Neuronal stem cell (in vitro differentiated cells): ENCODE results near the gene MAP4.

Experiments used
- DNase-seq: peaks from one replicate; pipeline ENCODE4 v3.0.0-alpha.2; 2013; ENCODE audit warnings: low spot score
- H2AFZ ChIP-seq: one replicate; pipeline ENCODE4 v1.6.1; 2013; ENCODE audit warnings: mild to moderate bottlenecking, low read length, inconsistent platforms
- H2AK5ac ChIP-seq: 2 replicates; pipeline ENCODE4 v1.6.1; 2013; ENCODE audit warnings: low read depth, mild to moderate bottlenecking, inconsistent platforms, low read length, moderate library complexity, mixed read lengths
- H2BK120ac ChIP-seq: 2 replicates; pipeline ENCODE4 v1.6.1; 2013; ENCODE audit warnings: low read depth, mild to moderate bottlenecking, inconsistent platforms, low read length, moderate library complexity, mixed read lengths
- H2BK12ac ChIP-seq: one replicate; pipeline ENCODE4 v1.6.1; 2013; ENCODE audit warnings: low read length, inconsistent platforms
- H2BK15ac ChIP-seq: 2 replicates; pipeline ENCODE4 v1.6.1; 2013; ENCODE audit warnings: mild to moderate bottlenecking, low read length, inconsistent platforms, mixed read lengths
- H2BK5ac ChIP-seq: one replicate; pipeline ENCODE4 v1.6.1; 2013; ENCODE audit warnings: inconsistent platforms, mild to moderate bottlenecking, low read length, moderate library complexity
- H3K14ac ChIP-seq: one replicate; pipeline ENCODE4 v1.6.1; 2013; ENCODE audit warnings: low read length, inconsistent platforms
- H3K18ac ChIP-seq: 2 replicates; pipeline ENCODE4 v1.6.1; 2013; ENCODE audit warnings: low read length, inconsistent platforms
- H3K23ac ChIP-seq: 2 replicates; pipeline ENCODE4 v1.6.1; 2013; ENCODE audit warnings: low read depth, mild to moderate bottlenecking, mixed read lengths, low read length, inconsistent platforms; ENCODE audit not compliant: poor library complexity
- H3K27ac ChIP-seq: replicated peaks from 3 replicates; pipeline ENCODE4 v1.5.1; 2013; ENCODE audit warnings: low read length, inconsistent platforms
- H3K27me3 ChIP-seq, 3 experiments: 2 replicates each; pipeline ENCODE4 v1.6.1; 2013; ENCODE audit warnings: low read length in 3 of 3, mild to moderate bottlenecking in 2 of 3, inconsistent platforms in 1 of 3, low read depth in 1 of 3, mixed read lengths in 1 of 3, moderate library complexity in 1 of 3; ENCODE audit not compliant: control insufficient read depth in 3 of 3, insufficient read depth in 3 of 3
- H3K36me3 ChIP-seq, 2 donors: replicated peaks in 1 of 2; 2 replicates each; pipeline ENCODE4 v1.6.1; 2013; ENCODE audit warnings: low read length in 2 of 2; ENCODE audit not compliant: control insufficient read depth in 2 of 2, insufficient read depth in 2 of 2
- H3K4ac ChIP-seq: 2 replicates; pipeline ENCODE4 v1.6.1; 2013; ENCODE audit warnings: inconsistent platforms, mild to moderate bottlenecking, low read length, moderate library complexity
- H3K4me1 ChIP-seq, 2 donors: 1 replicate in 1 of 2; 2 replicates in 1 of 2; pipeline ENCODE4 v1.6.1; 2013; ENCODE audit warnings: low read length in 2 of 2, low read depth in 1 of 2; ENCODE audit not compliant: control insufficient read depth in 2 of 2, insufficient read depth in 1 of 2
- H3K4me2 ChIP-seq: one replicate; pipeline ENCODE4 v1.6.1; 2013; ENCODE audit warnings: mild to moderate bottlenecking, low read length, inconsistent platforms; ENCODE audit not compliant: insufficient read depth, poor library complexity, severe bottlenecking
- H3K4me3 ChIP-seq, 2 donors: 2 replicates each; pipeline ENCODE4 v1.5.1; 2013; ENCODE audit warnings: low read length in 2 of 2, mild to moderate bottlenecking in 2 of 2, inconsistent platforms in 1 of 2, moderate library complexity in 1 of 2
- H3K79me1 ChIP-seq: one replicate; pipeline ENCODE4 v1.6.1; 2013; ENCODE audit warnings: low read depth, mild to moderate bottlenecking, inconsistent platforms, low read length, moderate library complexity
- H3K9ac ChIP-seq: one replicate; pipeline ENCODE4 v1.6.1; 2013; ENCODE audit warnings: mild to moderate bottlenecking, low read depth, low read length, inconsistent platforms; ENCODE audit not compliant: poor library complexity
- H3K9me3 ChIP-seq, 2 donors: replicated peaks in 1 of 2; 2 replicates each; pipeline versions ENCODE3 to v1.6.1; 2013; ENCODE audit warnings: low read length in 2 of 2, mild to moderate bottlenecking in 2 of 2, inconsistent platforms in 1 of 2, low read depth in 1 of 2, mixed read lengths in 1 of 2, moderate library complexity in 1 of 2; ENCODE audit not compliant: control insufficient read depth in 2 of 2, insufficient read depth in 1 of 2
- H4K8ac ChIP-seq: one replicate; pipeline ENCODE4 v1.6.1; 2013; ENCODE audit warnings: low read depth, mild to moderate bottlenecking, inconsistent platforms, low read length, moderate library complexity
- H4K91ac ChIP-seq: one replicate; pipeline ENCODE4 v1.6.1; 2013; ENCODE audit warnings: low read length, low read depth, mild to moderate bottlenecking, inconsistent platforms; ENCODE audit not compliant: poor library complexity
- WGBS, 2 donors: extraction: QIAGEN DNeasy Blood & Tissue Kit; methylation state at CpG; one replicate each; pipeline ENCODE4 v1.1.7; 2013; ENCODE audit warnings: missing lambda C conversion rate in 2 of 2, mixed read lengths in 1 of 2; ENCODE audit not compliant: insufficient read length in 2 of 2, insufficient replicate concordance in 1 of 2; ENCODE audit errors: extremely low coverage in 2 of 2; 5-methylcytosine and 5-hydroxymethylcytosine counted together

MAP4 gene

GRCh38 chr3:47895241-47895640 lies 121.0 kb downstream of the MAP4 start:
- WGBS, 2 donors = no CpG with 5 or more reads among the region's 3 CpGs
- no peak overlapping the region for H3K4me3 ChIP-seq
- no peaks in the 10 kb centered on the region for H3K79me1 ChIP-seq
- H2BK12ac ChIP-seq = no peak overlapping the region
- H3K23ac ChIP-seq = no peak overlapping the region
- H3K27ac ChIP-seq = no peak overlapping the region
- no peak overlapping the region for H3K4ac ChIP-seq
- H2BK15ac ChIP-seq = no peak overlapping the region
- no peak overlapping the region for H2AK5ac ChIP-seq
- H3K27me3 ChIP-seq = no peaks in the 10 kb centered on the region
- H3K4me1 ChIP-seq = peaks cover 17 to 39% of the 10 kb centered on the region in 2 donors
- H2BK120ac ChIP-seq = no peak overlapping the region
- H2AFZ ChIP-seq = no peak overlapping the region
- H2BK5ac ChIP-seq = no peak overlapping the region
- H4K91ac ChIP-seq = peak overlapping the region; percentile 79
- H3K9me3 ChIP-seq = no peaks in the 10 kb centered on the region
- H3K36me3 ChIP-seq = peaks cover 2 to 32% of the 10 kb centered on the region in 2 donors
- H4K8ac ChIP-seq = no peak overlapping the region
- no peak overlapping the region for H3K9ac ChIP-seq
- H3K18ac ChIP-seq = no peak overlapping the region
- H3K4me2 ChIP-seq = no peak overlapping the region
- DNase-seq = no peak
- H3K14ac ChIP-seq = no peak overlapping the region

GRCh38 chr3:47892286-47893040 lies 123.8 kb downstream of the MAP4 start:
- H3K4me3 ChIP-seq = no peak overlapping the region
- peak overlapping the region; percentile 92 for H3K27ac ChIP-seq

GRCh38 chr3:47891613-47892005 lies 124.6 kb downstream of the MAP4 start:
- no peak overlapping the region for H3K4me3 ChIP-seq
- WGBS, 2 donors = no CpG with 5 or more reads among the region's 3 CpGs
- H3K4me2 ChIP-seq = no peak overlapping the region
- H2BK12ac ChIP-seq = no peak overlapping the region
- H3K27ac ChIP-seq = peak overlapping the region; percentile 92
- peak overlapping the region; percentile 20 for H3K18ac ChIP-seq
- peak overlapping the region; percentile 35 for H2BK5ac ChIP-seq
- no peak for DNase-seq
- H2AFZ ChIP-seq = no peak overlapping the region
- no peak overlapping the region for H4K8ac ChIP-seq
- peak overlapping the region; percentile 90 for H2BK15ac ChIP-seq
- H3K9ac ChIP-seq = no peak overlapping the region
- H4K91ac ChIP-seq = no peak overlapping the region
- H3K4ac ChIP-seq = no peak overlapping the region
- peak overlapping the region; percentile 27 for H2BK120ac ChIP-seq
- no peak overlapping the region for H3K14ac ChIP-seq
- H3K4me1 ChIP-seq = peaks cover 18 to 43% of the 10 kb centered on the region in 2 donors
- no peaks in the 10 kb centered on the region for H3K27me3 ChIP-seq
- H3K23ac ChIP-seq = no peak overlapping the region
- H2AK5ac ChIP-seq = peak overlapping the region; percentile 8
- peaks cover 2 to 29% of the 10 kb centered on the region in 2 donors for H3K36me3 ChIP-seq
- no peaks in the 10 kb centered on the region for H3K79me1 ChIP-seq
- no peaks in the 10 kb centered on the region for H3K9me3 ChIP-seq

More at GRCh38 chr3:47892286-47893040, 123.8 kb downstream of the MAP4 start:
- no peaks in the 10 kb centered on the region for H3K79me1 ChIP-seq
- no peak overlapping the region for H4K91ac ChIP-seq
- WGBS, 2 donors = no CpG with 5 or more reads among the region's 15 CpGs
- peak overlapping the region; percentile 2 for H2BK12ac ChIP-seq
- H2AFZ ChIP-seq = no peak overlapping the region
- H3K23ac ChIP-seq = no peak overlapping the region
- H3K27me3 ChIP-seq = no peaks in the 10 kb centered on the region
- no peak overlapping the region for H3K4me2 ChIP-seq
- peaks cover 2 to 32% of the 10 kb centered on the region in 2 donors for H3K36me3 ChIP-seq
- H4K8ac ChIP-seq = peak overlapping the region; percentile 5
- peak overlapping the region; percentile 27 for H2BK120ac ChIP-seq
- H3K4me1 ChIP-seq = peaks cover 18 to 43% of the 10 kb centered on the region in 2 donors
- no peak overlapping the region for H3K9ac ChIP-seq
- H3K18ac ChIP-seq = peak overlapping the region; percentile 20
- H3K14ac ChIP-seq = no peak overlapping the region
- no peaks in the 10 kb centered on the region for H3K9me3 ChIP-seq
- no peak overlapping the region for H3K4ac ChIP-seq
- peak overlapping the region; percentile 8 for H2AK5ac ChIP-seq
- peak overlapping the region; percentile 35 for H2BK5ac ChIP-seq
- DNase-seq = no peak
- H2BK15ac ChIP-seq = peak overlapping the region; percentile 90

GRCh38 chr3:47890828-47891612 lies 125.2 kb downstream of the MAP4 start:
- Histone ChIP-seq H3K36me3 (peaks cover 2 to 31% of the 10 kb centered on the region in 2 donors), H4K91ac (no peak overlapping the region), H3K9me3 (no peaks in the 10 kb centered on the region), H2BK15ac (peak overlapping the region; percentile 90), H3K27me3 (no peaks in the 10 kb centered on the region), H3K79me1 (no peaks in the 10 kb centered on the region), H2AK5ac (peak overlapping the region; percentile 8), H2BK120ac (peak overlapping the region; percentile 7), H3K14ac (no peak overlapping the region), H3K18ac (peak overlapping the region; percentile 20), H3K23ac (no peak overlapping the region), H4K8ac (no peak overlapping the region), H3K27ac (peak overlapping the region; percentile 92), H3K9ac (no peak overlapping the region), H3K4me3 (no peak overlapping the region), H2AFZ (no peak overlapping the region), H3K4me1 (peaks cover 18 to 43% of the 10 kb centered on the region in 2 donors), H2BK5ac (peak overlapping the region; percentile 35), H2BK12ac (no peak overlapping the region), H3K4me2 (peak overlapping the region; percentile 28), H3K4ac (no peak overlapping the region)
- peak; percentile 53 for DNase-seq
- no CpG with 5 or more reads among the region's 10 CpGs for WGBS, 2 donors
